Measurements from ENCODE around the gene SRPK2.

SRPK2 gene

DNA sequence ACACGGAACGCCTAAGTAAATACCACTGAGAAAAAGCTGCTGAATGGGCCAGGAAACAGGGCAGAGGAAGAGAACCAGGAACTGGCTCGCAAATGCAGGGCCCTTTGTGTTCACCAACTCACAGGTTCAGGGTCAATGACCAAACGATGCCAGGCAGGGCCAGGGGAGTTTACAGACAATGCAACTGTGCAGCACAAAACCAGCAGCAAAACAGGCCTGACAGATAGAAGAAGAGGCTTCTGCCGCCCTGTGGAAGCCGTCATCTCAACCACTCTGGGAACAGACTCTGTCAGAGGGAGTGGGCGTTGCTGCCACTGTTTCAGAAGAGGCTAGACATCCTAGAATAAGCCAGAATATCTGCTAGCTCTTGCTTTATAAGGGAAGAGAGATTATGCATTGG lies 256.8 kb downstream of the SRPK2 start:
- TF ChIP-seq, protein P1, sequence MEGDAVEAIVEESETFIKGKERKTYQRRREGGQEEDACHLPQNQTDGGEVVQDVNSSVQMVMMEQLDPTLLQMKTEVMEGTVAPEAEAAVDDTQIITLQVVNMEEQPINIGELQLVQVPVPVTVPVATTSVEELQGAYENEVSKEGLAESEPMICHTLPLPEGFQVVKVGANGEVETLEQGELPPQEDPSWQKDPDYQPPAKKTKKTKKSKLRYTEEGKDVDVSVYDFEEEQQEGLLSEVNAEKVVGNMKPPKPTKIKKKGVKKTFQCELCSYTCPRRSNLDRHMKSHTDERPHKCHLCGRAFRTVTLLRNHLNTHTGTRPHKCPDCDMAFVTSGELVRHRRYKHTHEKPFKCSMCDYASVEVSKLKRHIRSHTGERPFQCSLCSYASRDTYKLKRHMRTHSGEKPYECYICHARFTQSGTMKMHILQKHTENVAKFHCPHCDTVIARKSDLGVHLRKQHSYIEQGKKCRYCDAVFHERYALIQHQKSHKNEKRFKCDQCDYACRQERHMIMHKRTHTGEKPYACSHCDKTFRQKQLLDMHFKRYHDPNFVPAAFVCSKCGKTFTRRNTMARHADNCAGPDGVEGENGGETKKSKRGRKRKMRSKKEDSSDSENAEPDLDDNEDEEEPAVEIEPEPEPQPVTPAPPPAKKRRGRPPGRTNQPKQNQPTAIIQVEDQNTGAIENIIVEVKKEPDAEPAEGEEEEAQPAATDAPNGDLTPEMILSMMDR (IDR thresholded peaks at IDR 0.05; ENCODE audit: low read depth, low read length, missing control alignments) = no peak
- no peak overlapping the region for H3K4me3 ChIP-seq (replicated peaks; ENCODE audit: low read depth, low read length)
- DNase-seq (ENCODE audit: extremely low read depth, low read depth) = no peak

DNA sequence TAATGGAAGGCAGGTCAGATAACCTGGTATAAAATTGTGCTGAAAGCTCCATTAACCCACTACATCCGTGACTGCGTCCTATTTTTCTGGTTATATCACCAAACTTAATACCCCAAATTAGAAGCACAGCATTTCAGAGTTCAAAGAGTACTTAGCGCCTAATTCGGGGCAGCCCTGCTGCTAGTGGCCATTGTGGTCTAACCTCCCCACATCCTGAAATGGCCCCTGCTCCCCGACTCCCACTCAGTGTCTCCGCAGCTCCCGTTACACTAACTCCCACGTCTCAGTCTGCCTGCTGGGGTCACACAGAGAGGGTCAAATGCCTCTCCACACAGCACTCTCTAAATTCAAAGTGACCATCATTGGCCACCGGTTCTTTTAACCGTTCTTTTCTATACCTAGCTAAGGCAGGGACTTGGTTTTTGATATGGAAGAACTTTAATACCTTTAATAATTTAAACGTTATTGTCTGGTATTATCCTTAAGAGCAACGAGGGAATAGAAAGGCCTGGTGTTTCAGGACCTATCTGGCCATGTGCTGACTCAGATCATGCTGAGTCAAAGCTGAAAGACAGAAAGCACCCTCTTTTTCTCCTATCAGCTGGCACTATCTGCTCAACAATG lies 257.6 kb downstream of the SRPK2 start:
- TF ChIP-seq, protein P1 (IDR thresholded peaks at IDR 0.05; ENCODE audit: low read depth, low read length, missing control alignments) = no peak

DNA sequence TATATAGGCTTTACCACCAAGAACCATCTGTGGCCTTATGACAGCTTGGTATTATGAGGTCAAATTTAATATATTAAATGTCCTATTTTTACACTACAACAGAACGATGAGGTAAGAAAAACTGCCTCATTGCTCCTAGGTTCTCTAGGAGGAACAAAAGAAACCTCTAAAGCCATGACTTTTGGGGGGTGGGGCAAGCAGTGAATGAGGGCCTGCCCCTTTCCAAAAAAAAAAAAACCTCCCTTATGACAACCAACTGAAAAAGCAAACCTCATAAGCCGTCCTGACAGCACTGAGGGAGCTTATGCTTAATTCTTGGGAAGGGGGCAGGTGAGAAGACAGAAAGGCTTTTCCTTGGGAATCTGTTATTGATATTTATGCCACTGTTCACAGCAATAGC lies 258.1 kb downstream of the SRPK2 start:
- H3K4me3 ChIP-seq (replicated peaks; ENCODE audit: low read depth, low read length) = no peak overlapping the region
- no peak for DNase-seq (ENCODE audit: extremely low read depth, low read depth)
- TF ChIP-seq, protein P1 (IDR thresholded peaks at IDR 0.05; ENCODE audit: low read depth, low read length, missing control alignments) = no peak

More for the DNA sequence above, 257.6 kb downstream of the SRPK2 start:
- H3K4me3 ChIP-seq (replicated peaks; ENCODE audit: low read depth, low read length) = no peak overlapping the region
- DNase-seq (ENCODE audit: extremely low read depth, low read depth) = no peak

DNA sequence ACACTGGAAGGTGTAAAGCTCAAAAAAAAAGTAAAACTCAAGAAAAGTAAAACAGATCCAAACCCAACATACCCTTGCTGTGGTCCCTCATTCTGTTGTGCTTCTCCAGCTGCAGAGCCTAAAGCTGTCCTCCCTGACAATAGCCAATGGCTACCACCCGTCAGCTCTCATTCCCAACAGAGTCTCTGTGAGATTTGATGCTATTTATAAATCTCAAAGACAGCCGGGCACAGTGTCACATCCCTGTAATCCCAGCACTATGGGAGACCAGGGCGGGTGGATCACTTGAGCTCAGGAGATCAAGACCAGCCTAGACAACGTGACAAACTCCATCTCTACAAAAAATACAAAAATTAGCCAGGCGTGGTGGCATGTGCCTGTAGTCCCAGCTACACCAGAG lies 258.7 kb downstream of the SRPK2 start:
- no peak overlapping the region for H3K4me3 ChIP-seq (replicated peaks; ENCODE audit: low read depth, low read length)
- no peak for DNase-seq (ENCODE audit: extremely low read depth, low read depth)
- TF ChIP-seq, protein P1 (IDR thresholded peaks at IDR 0.05; ENCODE audit: low read depth, low read length, missing control alignments) = no peak

DNA sequence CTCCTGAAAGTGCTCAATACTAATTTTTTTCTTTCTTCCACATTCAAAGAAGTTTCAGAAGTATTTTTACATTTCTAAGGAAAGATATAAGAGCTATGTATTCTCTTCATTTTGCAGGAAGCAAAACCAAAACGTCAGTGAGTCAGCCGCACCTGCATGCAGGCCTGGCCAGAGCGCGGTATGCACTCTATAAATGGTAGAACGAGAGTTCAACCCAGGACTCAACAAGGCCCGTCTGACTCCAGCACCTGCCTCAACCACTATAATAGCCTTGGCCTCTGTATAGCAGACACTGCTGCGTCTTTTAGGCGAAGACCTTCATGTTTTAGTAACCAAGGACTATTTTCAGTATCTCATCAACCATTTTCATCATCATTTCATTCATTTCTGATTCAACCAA lies 261.5 kb downstream of the SRPK2 start:
- TF ChIP-seq, protein P1 (IDR thresholded peaks at IDR 0.05; ENCODE audit: low read depth, low read length, missing control alignments) = no peak

DNA sequence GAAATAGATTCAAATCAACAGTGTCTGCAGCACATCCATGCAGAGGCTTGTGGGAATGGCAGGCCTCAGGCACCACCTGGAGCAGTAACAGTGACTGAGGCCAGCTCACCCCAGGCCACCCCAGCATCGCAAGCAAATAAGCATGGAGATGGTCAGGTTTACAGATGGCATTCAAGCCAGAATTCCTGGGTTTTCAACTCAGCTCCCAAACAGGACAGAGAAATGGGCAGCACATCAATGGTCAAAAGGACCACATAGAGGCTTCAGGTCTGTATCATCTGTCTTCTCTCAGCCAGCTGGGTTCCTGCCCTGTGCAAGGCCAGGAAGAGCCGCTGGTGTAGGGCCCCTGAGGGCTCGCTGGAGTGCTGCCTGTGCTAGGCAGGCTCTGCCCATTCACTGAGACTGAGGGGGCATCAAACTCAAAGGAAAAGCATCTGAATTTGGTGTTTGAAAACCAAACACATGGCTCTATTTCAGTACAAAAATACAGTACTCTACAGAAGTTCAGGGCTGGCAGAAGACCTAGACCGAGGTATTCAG lies 262.2 kb downstream of the SRPK2 start:
- DNase-seq (ENCODE audit: extremely low read depth, low read depth) = no peak
- TF ChIP-seq, protein P1 (IDR thresholded peaks at IDR 0.05; ENCODE audit: low read depth, low read length, missing control alignments) = no peak
- H3K4me3 ChIP-seq (replicated peaks; ENCODE audit: low read depth, low read length) = no peak overlapping the region

More for the DNA sequence above, 261.5 kb downstream of the SRPK2 start:
- no peak for DNase-seq (ENCODE audit: extremely low read depth, low read depth)
- no peak overlapping the region for H3K4me3 ChIP-seq (replicated peaks; ENCODE audit: low read depth, low read length)

DNA sequence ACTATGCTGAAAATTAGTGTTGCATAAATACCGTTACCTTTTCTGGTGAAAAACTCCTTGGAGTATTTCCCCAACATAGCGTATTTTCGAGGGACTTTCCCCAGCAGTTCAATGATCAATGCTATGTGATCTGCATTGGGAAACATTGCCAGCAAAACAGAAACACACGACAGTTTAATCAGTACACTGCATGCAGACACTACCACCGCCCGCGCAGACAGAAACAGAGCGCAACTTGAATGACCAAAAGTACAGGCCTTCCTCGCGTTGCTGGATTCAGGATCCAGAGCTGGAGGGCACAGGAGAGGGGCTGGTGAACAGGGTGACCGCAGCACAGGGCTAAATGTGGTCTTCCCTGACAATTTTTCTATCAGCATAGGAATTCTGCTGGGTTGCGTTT lies 263.0 kb downstream of the SRPK2 start:
- no peak overlapping the region for H3K4me3 ChIP-seq (replicated peaks; ENCODE audit: low read depth, low read length)
- TF ChIP-seq, protein P1 (IDR thresholded peaks at IDR 0.05; ENCODE audit: low read depth, low read length, missing control alignments) = no peak

More for the DNA sequence above, 263.0 kb downstream of the SRPK2 start:
- no peak for DNase-seq (ENCODE audit: extremely low read depth, low read depth)

All from HFF-Myc (cell line).